ENCODE measurements around the gene MOB3A.

GRCh38 chr19:2129892-2130770 lies 34.0 kb upstream of the MOB3A start:
- TF ChIP-seq EP300 (IDR thresholded peaks at IDR 0.05; ENCODE audit: borderline replicate concordance in 1 of 2, low read depth in 2 of 2, low read length in 2 of 2) = no peak
- TF ChIP-seq ATF3 (IDR thresholded peaks at IDR 0.05; ENCODE audit: insufficient read depth, low read depth, low read length) = no peak
- TF ChIP-seq RAD21 (IDR thresholded peaks at IDR 0.05 in 1 of 2, conservative IDR thresholded peaks at IDR 0.05 in 1 of 2; ENCODE audit: low read depth in 2 of 2, low read length in 2 of 2) = no peak
- TF ChIP-seq MAFK (IDR thresholded peaks at IDR 0.05; ENCODE audit: low read depth, low read length) = no peak
- TF ChIP-seq YY1 (IDR thresholded peaks at IDR 0.05; ENCODE audit: low read depth, low read length) = no peak
- TF ChIP-seq ATF2 (IDR thresholded peaks at IDR 0.05; ENCODE audit: low read length) = no peak
- no peak for TF ChIP-seq CTCF (IDR thresholded peaks at IDR 0.05; ENCODE audit: control extremely low read depth in 1 of 3, insufficient read depth in 1 of 3, low read depth in 1 of 3, low read length in 3 of 3)
- no peak for TF ChIP-seq SAP30 (IDR thresholded peaks at IDR 0.05; ENCODE audit: insufficient read depth, insufficient replicate concordance, low read length)
- TF ChIP-seq GTF2F1 (IDR thresholded peaks at IDR 0.05; ENCODE audit: borderline replicate concordance, low read depth, low read length) = no peak
- no peak for TF ChIP-seq RFX5 (IDR thresholded peaks at IDR 0.05; ENCODE audit: borderline replicate concordance, low read depth, low read length)
- no peak for TF ChIP-seq HDAC2 (IDR thresholded peaks at IDR 0.05; ENCODE audit: borderline replicate concordance in 1 of 2, low read depth in 2 of 2, low read length in 2 of 2)
- TF ChIP-seq, protein P1, sequence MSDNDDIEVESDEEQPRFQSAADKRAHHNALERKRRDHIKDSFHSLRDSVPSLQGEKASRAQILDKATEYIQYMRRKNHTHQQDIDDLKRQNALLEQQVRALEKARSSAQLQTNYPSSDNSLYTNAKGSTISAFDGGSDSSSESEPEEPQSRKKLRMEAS (IDR thresholded peaks at IDR 0.05) = no peak

Measured in H1 (cell line).